SK-N-SH (cell line): ENCODE data around the gene MRPS2.

Experiments used
- EP300 ChIP-seq, 2 experiments: IDR thresholded peaks; 2 replicates each; pipeline versions ENCODE4 v1.4.0 to v1.6.1; 2012; ENCODE audit warnings: borderline replicate concordance in 1 of 2, low read depth in 1 of 2, low read length in 1 of 2
- EZH2phosphoT487 ChIP-seq: fragments of 200-600 bp; sonication (generic); IDR thresholded peaks from 2 replicates; pipeline ENCODE4 v1.6.1; 2017; ENCODE audit warnings: low read depth, mixed run types, mild to moderate bottlenecking, antibody characterized with exemption, moderate library complexity, borderline replicate concordance
- GATA2 ChIP-seq: sonication (generic); formaldehyde crosslinking; IDR thresholded peaks from 2 replicates; pipeline ENCODE4 v1.5.0; 2020; ENCODE audit warnings: mild to moderate bottlenecking, missing genetic modification reagents
- JUND ChIP-seq: IDR thresholded peaks from 2 replicates; pipeline ENCODE4 v1.4.0; 2012
- MEF2A ChIP-seq: IDR thresholded peaks from 2 replicates; pipeline ENCODE4 v1.4.0; 2012; ENCODE audit warnings: low read depth, borderline replicate concordance
- POLR2AphosphoS5 ChIP-seq: IDR thresholded peaks from 2 replicates; pipeline ENCODE4 v1.6.1; 2012; ENCODE audit warnings: low read depth, low read length
- RAD21 ChIP-seq: IDR thresholded peaks from 2 replicates; pipeline ENCODE4 v1.6.1; 2012; ENCODE audit warnings: mild to moderate bottlenecking, low read length
- SMC3 ChIP-seq: IDR thresholded peaks from 2 replicates; pipeline ENCODE4 v1.6.1; 2012; ENCODE audit warnings: low read depth, low read length, improper control_type of control experiment
- YY1 ChIP-seq: IDR thresholded peaks from 2 replicates; pipeline ENCODE4 v1.4.0; 2012; ENCODE audit warnings: low read depth, mild to moderate bottlenecking
- TF ChIP-seq, protein P1 (sequence below): fragments of 200-600 bp; sonication (generic); IDR thresholded peaks from 2 replicates; pipeline ENCODE4 v1.6.1; 2017; ENCODE audit warnings: antibody characterized with exemption, mild to moderate bottlenecking, moderate library complexity
- TF ChIP-seq, protein P2 (sequence below): fragments of 150-350 bp; IDR thresholded peaks from 2 replicates; pipeline ENCODE4 v1.6.1; 2017; ENCODE audit warnings: antibody characterized with exemption, low read length, low read depth, borderline replicate concordance

DNA sequence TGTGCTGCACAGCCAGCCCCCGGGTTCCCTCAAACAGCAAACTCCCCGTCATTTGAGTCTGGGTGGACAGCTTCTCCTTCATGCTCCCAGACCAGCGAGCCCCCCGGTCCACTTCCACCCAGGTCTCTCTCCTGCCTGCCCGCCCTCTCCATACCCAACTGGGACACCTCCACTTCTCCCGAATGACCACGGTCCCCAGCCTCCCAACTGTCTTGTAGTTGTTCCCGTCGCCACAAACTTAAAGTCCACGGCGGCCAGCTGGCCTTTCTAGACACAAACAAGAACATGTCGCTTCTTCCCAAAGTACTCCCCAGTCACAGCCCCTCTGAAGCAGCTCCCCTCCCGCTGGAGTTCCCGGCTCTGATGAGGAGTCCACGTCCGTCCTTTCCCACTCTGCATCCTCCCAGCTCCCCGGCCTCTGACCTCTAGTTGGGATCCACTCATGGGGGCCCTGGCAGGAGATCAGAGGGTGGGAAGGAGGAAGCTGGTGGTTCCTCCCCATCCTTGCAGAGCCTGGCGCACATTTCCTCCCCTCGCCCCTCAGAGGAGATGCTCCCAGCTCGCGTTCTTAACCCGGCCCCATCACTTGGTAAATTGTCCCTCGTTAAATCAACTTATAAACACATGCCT is 45.0 kb upstream of the MRPS2 start:
- no peak for TF ChIP-seq SMC3
- TF ChIP-seq, protein P1, sequence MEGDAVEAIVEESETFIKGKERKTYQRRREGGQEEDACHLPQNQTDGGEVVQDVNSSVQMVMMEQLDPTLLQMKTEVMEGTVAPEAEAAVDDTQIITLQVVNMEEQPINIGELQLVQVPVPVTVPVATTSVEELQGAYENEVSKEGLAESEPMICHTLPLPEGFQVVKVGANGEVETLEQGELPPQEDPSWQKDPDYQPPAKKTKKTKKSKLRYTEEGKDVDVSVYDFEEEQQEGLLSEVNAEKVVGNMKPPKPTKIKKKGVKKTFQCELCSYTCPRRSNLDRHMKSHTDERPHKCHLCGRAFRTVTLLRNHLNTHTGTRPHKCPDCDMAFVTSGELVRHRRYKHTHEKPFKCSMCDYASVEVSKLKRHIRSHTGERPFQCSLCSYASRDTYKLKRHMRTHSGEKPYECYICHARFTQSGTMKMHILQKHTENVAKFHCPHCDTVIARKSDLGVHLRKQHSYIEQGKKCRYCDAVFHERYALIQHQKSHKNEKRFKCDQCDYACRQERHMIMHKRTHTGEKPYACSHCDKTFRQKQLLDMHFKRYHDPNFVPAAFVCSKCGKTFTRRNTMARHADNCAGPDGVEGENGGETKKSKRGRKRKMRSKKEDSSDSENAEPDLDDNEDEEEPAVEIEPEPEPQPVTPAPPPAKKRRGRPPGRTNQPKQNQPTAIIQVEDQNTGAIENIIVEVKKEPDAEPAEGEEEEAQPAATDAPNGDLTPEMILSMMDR: no peak
- no peak for TF ChIP-seq MEF2A
- TF ChIP-seq EZH2phosphoT487: no peak
- TF ChIP-seq YY1: no peak
- no peak for TF ChIP-seq POLR2AphosphoS5
- TF ChIP-seq EP300 (IDR thresholded peaks at IDR 0.05; ENCODE audit: borderline replicate concordance in 1 of 2, low read depth in 1 of 2, low read length in 1 of 2): no peak
- no peak for TF ChIP-seq RAD21
- TF ChIP-seq, protein P2, sequence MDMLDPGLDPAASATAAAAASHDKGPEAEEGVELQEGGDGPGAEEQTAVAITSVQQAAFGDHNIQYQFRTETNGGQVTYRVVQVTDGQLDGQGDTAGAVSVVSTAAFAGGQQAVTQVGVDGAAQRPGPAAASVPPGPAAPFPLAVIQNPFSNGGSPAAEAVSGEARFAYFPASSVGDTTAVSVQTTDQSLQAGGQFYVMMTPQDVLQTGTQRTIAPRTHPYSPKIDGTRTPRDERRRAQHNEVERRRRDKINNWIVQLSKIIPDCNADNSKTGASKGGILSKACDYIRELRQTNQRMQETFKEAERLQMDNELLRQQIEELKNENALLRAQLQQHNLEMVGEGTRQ: no peak
- TF ChIP-seq JUND: no peak
- no peak for TF ChIP-seq GATA2 (CRISPR knock-in tag)
